Naive thymus-derived CD4-positive, alpha-beta T cell (primary cell): Measurements from ENCODE around the gene BSN. TPM values are rescaled to one million over a fixed set of nuclear protein-coding genes. Genes with fewer than 3 reads are reported as not detected.

Experiments used
- ATAC-seq: fragments of 150-1000 bp; cut with Tn5 transposase; 2 replicates; pipeline ENCODE4 v1.10.0; 2021; ENCODE audit warnings: mild to moderate bottlenecking, moderate library complexity
- CTCF ChIA-PET: fragments of 350-600 bp; sonication (Branson Sonifier 250); formaldehyde crosslinking; loops from one replicate; lab custom pipeline; 2021; ENCODE audit warnings: antibody characterized with exemption; lab: Charles Lee
- POLR2A ChIA-PET: fragments of 350-600 bp; sonication (Branson Sonifier 250); formaldehyde crosslinking; loops from one replicate; lab custom pipeline; 2021; ENCODE audit warnings: antibody characterized with exemption, inconsistent platforms; lab: Charles Lee
- DNase-seq, 9 donors: peaks; one replicate each; pipeline versions ENCODE4 v3.0.0 to v3.0.0-alpha.2; 2020 to 2022; ENCODE audit warnings: mixed read lengths in 1 of 9
- H3K27ac ChIP-seq: one replicate; pipeline ENCODE4 v1.7.0; 2013; ENCODE audit warnings: mild to moderate bottlenecking, low read depth, low read length, moderate library complexity
- H3K27me3 ChIP-seq, 2 donors: one replicate each; pipeline ENCODE4 v1.7.0; 2013; ENCODE audit warnings: low read length in 2 of 2, mild to moderate bottlenecking in 2 of 2, moderate library complexity in 2 of 2; ENCODE audit not compliant: control insufficient read depth in 2 of 2, insufficient read depth in 2 of 2
- H3K36me3 ChIP-seq, 3 experiments: 1 replicate in 2 of 3; 2 replicates in 1 of 3; pipeline ENCODE4 v1.7.0; 2013; ENCODE audit warnings: low read length in 3 of 3, mild to moderate bottlenecking in 3 of 3, moderate library complexity in 1 of 3; ENCODE audit not compliant: insufficient read depth in 3 of 3, control insufficient read depth in 2 of 3
- H3K4me1 ChIP-seq, 2 donors: one replicate each; pipeline ENCODE4 v1.7.0; 2013; ENCODE audit warnings: low read length in 2 of 2, mild to moderate bottlenecking in 2 of 2, moderate library complexity in 1 of 2; ENCODE audit not compliant: control insufficient read depth in 2 of 2, insufficient read depth in 2 of 2
- H3K4me3 ChIP-seq: 2 replicates; pipeline ENCODE4 v1.7.0; 2013; ENCODE audit warnings: mild to moderate bottlenecking, low read length
- H3K9me3 ChIP-seq, 3 experiments: 1 replicate in 2 of 3; 2 replicates in 1 of 3; pipeline ENCODE4 v1.7.0; 2013; ENCODE audit warnings: low read length in 3 of 3; ENCODE audit not compliant: control insufficient read depth in 2 of 3
- H3K27ac Mint-ChIP-seq, 9 donors: one replicate each; pipeline ENCODE4 v1.8.0; 2020 to 2022; ENCODE audit warnings: mixed read lengths in 9 of 9, mild to moderate bottlenecking in 8 of 9, moderate library complexity in 5 of 9, inconsistent platforms in 2 of 9
- H3K27me3 Mint-ChIP-seq, 5 donors: one replicate each; pipeline ENCODE4 v1.8.0; 2021 to 2022; ENCODE audit warnings: mixed read lengths in 5 of 5, mild to moderate bottlenecking in 1 of 5
- H3K36me3 Mint-ChIP-seq, 5 donors: one replicate each; pipeline ENCODE4 v1.8.0; 2020 to 2022; ENCODE audit warnings: mixed read lengths in 5 of 5, mild to moderate bottlenecking in 3 of 5, inconsistent platforms in 1 of 5
- H3K4me1 Mint-ChIP-seq, 7 donors: one replicate each; pipeline ENCODE4 v1.8.0; 2020 to 2022; ENCODE audit warnings: mixed read lengths in 7 of 7, mild to moderate bottlenecking in 3 of 7, inconsistent platforms in 1 of 7
- H3K4me3 Mint-ChIP-seq, 10 donors: one replicate each; pipeline ENCODE4 v1.8.0; 2020 to 2022; ENCODE audit warnings: mild to moderate bottlenecking in 10 of 10, mixed read lengths in 10 of 10, moderate library complexity in 6 of 10, inconsistent platforms in 2 of 10
- H3K9me3 Mint-ChIP-seq, 11 donors: one replicate each; pipeline ENCODE4 v1.8.0; 2020 to 2022; ENCODE audit warnings: mixed read lengths in 11 of 11, mild to moderate bottlenecking in 4 of 11, inconsistent platforms in 1 of 11, moderate library complexity in 1 of 11
- intact Hi-C, 2 donors: fragments of 100-400 bp; cut with micrococcal nuclease; formaldehyde crosslinking; loops; one replicate each; pipeline ENCODE4 v1.15.1; 2023
- polyA plus RNA-seq, 2 donors: library from polyadenylated mRNA; unstranded; fragments of 300-500 nt; fragmentation: Illumina TruSeq; gene quantifications; one replicate each; pipeline ENCODE4 v1.2.3, GENCODE V29; 2021
- total RNA-seq, 6 experiments: library from RNA in 5 of 6; stranded (reverse) in 5 of 6; gene quantifications; 1 replicate in 5 of 6; 2 replicates in 1 of 6; pipeline ENCODE4 v1.2.3 and lab custom pipeline; 2021 to 2026

The BSN gene
- total RNA-seq = under 1 TPM; 0.12 to 0.16 (median 0.14) TPM
- polyA plus RNA-seq = not detected
- total RNA-seq (lab: John Stamatoyannopoulos, UW) = 0.40 reads per million

- peaks cover 9 to 20% (median 13%) of the 10 kb centered on the region in 7 donors for H3K4me1 Mint-ChIP-seq
- ATAC-seq (peak; percentile 91), DNase-seq (peak; percentile 81 to 92 (median 88))
- peak within 1 kb of the TSS; percentile 75 for H3K4me3 ChIP-seq
- intact Hi-C loops = loop anchor here (1.0 to 5.0 kb wide), 6 partner anchors 13 to 303 kb away; partner anchors contain the start of genes APEH (in 1 of the 2), DAG1 (in 1 of the 2) and TRAIP (in 1 of the 2)
- H3K9me3 ChIP-seq = no peaks in the 10 kb centered on the region
- peaks cover 0 to 20% of the 10 kb centered on the region in 2 donors for H3K4me1 ChIP-seq
- peaks cover 41 to 56% (median 46%) of the 10 kb centered on the region in 5 donors for H3K27me3 Mint-ChIP-seq
- no peaks in the 10 kb centered on the region for H3K27me3 ChIP-seq
- H3K9me3 Mint-ChIP-seq = peaks cover 0 to 4% (median 0%) of the 10 kb centered on the region in 11 donors
- POLR2A ChIA-PET = interaction anchor here (0.8 to 2.7 kb wide), 4 partner anchors 14 to 530 kb away, joined by 3 to 7 read pairs (median 4); no protein-coding TSS in a partner anchor
- peak within 1 kb of the TSS; percentile 80 to 92 (median 86) for H3K4me3 Mint-ChIP-seq
- H3K36me3 Mint-ChIP-seq = peaks cover 0 to 2% (median 0%) of the 10 kb centered on the region in 5 donors
- peak within 1 kb of the TSS in 8 of 9 donors; percentile 20 to 92 (median 41) for H3K27ac Mint-ChIP-seq
- CTCF ChIA-PET = interaction anchor here (0.6 to 1.9 kb wide), 4 partner anchors 14 to 232 kb away, joined by 3 to 14 read pairs (median 3); no protein-coding TSS in a partner anchor
- peak within 1 kb of the TSS; percentile 37 for H3K27ac ChIP-seq
- H3K36me3 ChIP-seq = no peaks in the 10 kb centered on the region
These were observed at the start of gene BSN for GRCh38 chr3:49553692-49554632. BSN (plus strand) TSS chr3:49554477; CDS start chr3:49554603, 126 bp downstream.

DNA sequence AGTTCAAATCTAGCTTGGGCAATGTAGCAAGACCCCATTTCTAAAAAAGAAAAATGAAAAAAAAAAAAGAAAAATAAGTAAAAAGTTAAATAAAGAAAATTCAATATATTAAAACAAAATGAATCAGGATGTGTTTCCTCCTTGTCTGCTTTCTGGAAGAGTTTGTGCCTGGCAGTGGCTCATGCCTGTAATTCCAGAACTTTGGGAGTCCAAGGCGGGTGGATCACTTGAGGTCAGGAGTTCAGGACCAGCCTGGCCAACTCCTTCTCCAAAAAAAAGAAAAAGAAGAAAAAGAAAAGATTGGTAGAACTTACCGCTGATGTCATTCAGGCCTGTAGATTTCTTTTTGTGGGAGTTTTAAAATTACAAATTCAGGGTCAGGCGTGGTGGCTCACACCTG, 47.4 kb upstream of the BSN start:
- Histone ChIP-seq H3K9me3 (no peaks in the 10 kb centered on the region), H3K36me3 (peaks cover 0 to 11% (median 5%) of the 10 kb centered on the region in 3 experiments), H3K27ac (no peak overlapping the region), H3K27me3 (no peaks in the 10 kb centered on the region), H3K4me3 (no peak overlapping the region), H3K4me1 (no peaks in the 10 kb centered on the region)
- H3K27me3 Mint-ChIP-seq = no peaks in the 10 kb centered on the region
- DNase-seq (no peak), ATAC-seq (no peak)
- no peaks in the 10 kb centered on the region for H3K9me3 Mint-ChIP-seq
- ChIA-PET POLR2A (no interaction called here), CTCF (no interaction called here)
- intact Hi-C loops = no loop called here
- peaks cover 0 to 24% (median 13%) of the 10 kb centered on the region in 7 donors for H3K4me1 Mint-ChIP-seq
- no peak overlapping the region for H3K4me3 Mint-ChIP-seq
- H3K36me3 Mint-ChIP-seq = peaks cover 3 to 24% (median 12%) of the 10 kb centered on the region in 5 donors
- peak overlapping the region in 1 of 9 donors; percentile 51 for H3K27ac Mint-ChIP-seq

GRCh38 chr3:49509028-49509561, 45.2 kb upstream of the BSN start:
- peaks cover 5 to 27% (median 6%) of the 10 kb centered on the region in 3 experiments for H3K36me3 ChIP-seq
- no peaks in the 10 kb centered on the region for H3K4me1 ChIP-seq
- no peak for ATAC-seq
- H3K4me3 ChIP-seq = no peak overlapping the region
- H3K27ac Mint-ChIP-seq = peak overlapping the region in 1 of 9 donors; percentile 49
- H3K27me3 ChIP-seq = no peaks in the 10 kb centered on the region
- peaks cover 5 to 26% (median 12%) of the 10 kb centered on the region in 5 donors for H3K36me3 Mint-ChIP-seq
- H3K4me1 Mint-ChIP-seq = peaks cover 0 to 11% (median 9%) of the 10 kb centered on the region in 7 donors
- CTCF ChIA-PET = no interaction called here
- H3K9me3 ChIP-seq = no peaks in the 10 kb centered on the region
- POLR2A ChIA-PET = no interaction called here
- no peaks in the 10 kb centered on the region for H3K27me3 Mint-ChIP-seq
- no peak overlapping the region for H3K27ac ChIP-seq
- H3K4me3 Mint-ChIP-seq = no peak overlapping the region
- H3K9me3 Mint-ChIP-seq = no peaks in the 10 kb centered on the region
- intact Hi-C loops = no loop called here
- DNase-seq = no peak

GRCh38 chr3:49511639-49512038, 42.6 kb upstream of the BSN start:
- ChIA-PET CTCF (no interaction called here), POLR2A (no interaction called here)
- peaks cover 11 to 38% (median 23%) of the 10 kb centered on the region in 5 donors for H3K36me3 Mint-ChIP-seq
- H3K4me1 Mint-ChIP-seq = peaks cover 0 to 18% (median 12%) of the 10 kb centered on the region in 7 donors
- Histone ChIP-seq H3K4me1 (no peaks in the 10 kb centered on the region), H3K36me3 (peaks cover 5 to 33% (median 6%) of the 10 kb centered on the region in 3 experiments), H3K4me3 (no peak overlapping the region), H3K27ac (no peak overlapping the region), H3K27me3 (no peaks in the 10 kb centered on the region), H3K9me3 (no peaks in the 10 kb centered on the region)
- H3K27me3 Mint-ChIP-seq = no peaks in the 10 kb centered on the region
- ATAC-seq (no peak), DNase-seq (no peak)
- H3K27ac Mint-ChIP-seq = no peak overlapping the region
- no peak overlapping the region for H3K4me3 Mint-ChIP-seq
- H3K9me3 Mint-ChIP-seq = no peaks in the 10 kb centered on the region
- intact Hi-C loops = no loop called here

DNA sequence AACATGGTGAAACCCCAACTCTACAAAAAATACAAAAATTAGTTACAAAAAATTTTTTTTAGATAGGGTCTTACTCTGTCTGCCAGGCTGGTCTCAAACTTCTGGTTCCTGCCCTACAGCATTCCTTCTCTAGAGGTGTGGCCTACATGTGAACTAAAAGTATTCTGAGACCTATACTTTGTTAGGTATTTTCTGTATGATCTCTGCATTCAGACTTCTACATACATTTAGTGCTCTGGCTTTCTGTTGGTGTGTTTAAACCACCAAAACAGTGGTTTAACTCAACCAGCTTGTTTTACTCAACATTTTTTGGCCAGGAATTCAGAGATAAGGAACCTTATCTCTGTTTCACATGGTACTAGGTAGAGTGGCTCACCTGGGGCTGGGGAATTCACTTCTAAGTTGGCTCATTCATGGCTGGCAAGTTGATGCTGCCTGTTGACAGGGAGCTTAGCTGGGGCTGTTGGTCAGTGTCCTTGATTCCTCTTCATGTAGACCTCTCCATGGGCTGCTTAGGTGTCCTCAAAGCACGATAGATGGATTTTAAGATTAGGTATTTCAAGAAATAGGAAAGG, 41.4 kb upstream of the BSN start:
- no peak for ATAC-seq
- POLR2A ChIA-PET = interaction anchor here (0.7 kb wide), 1 partner anchor 1564 kb away, joined by 3 read pairs; no protein-coding TSS in a partner anchor
- no peaks in the 10 kb centered on the region for H3K27me3 Mint-ChIP-seq
- Histone ChIP-seq H3K4me1 (no peaks in the 10 kb centered on the region), H3K27ac (no peak overlapping the region), H3K27me3 (no peaks in the 10 kb centered on the region), H3K4me3 (no peak overlapping the region), H3K36me3 (peaks cover 5 to 42% (median 6%) of the 10 kb centered on the region in 3 experiments), H3K9me3 (no peaks in the 10 kb centered on the region)
- peaks cover 17 to 45% (median 24%) of the 10 kb centered on the region in 5 donors for H3K36me3 Mint-ChIP-seq
- DNase-seq = no peak
- peak overlapping the region in 1 of 9 donors; percentile 42 for H3K27ac Mint-ChIP-seq
- H3K4me3 Mint-ChIP-seq = no peak overlapping the region
- H3K4me1 Mint-ChIP-seq = peaks cover 0 to 19% (median 10%) of the 10 kb centered on the region in 7 donors
- H3K9me3 Mint-ChIP-seq = no peaks in the 10 kb centered on the region
- CTCF ChIA-PET = no interaction called here
- intact Hi-C loops = no loop called here

GRCh38 chr3:49513494-49514124, 40.7 kb upstream of the BSN start:
- no peak for DNase-seq

More at GRCh38 chr3:49513494-49514124, 40.7 kb upstream of the BSN start:
- H3K27ac Mint-ChIP-seq = no peak overlapping the region
- peaks cover 17 to 50% (median 24%) of the 10 kb centered on the region in 5 donors for H3K36me3 Mint-ChIP-seq
- no peak overlapping the region for H3K27ac ChIP-seq
- H3K27me3 Mint-ChIP-seq = no peaks in the 10 kb centered on the region
- ChIA-PET CTCF (no interaction called here), POLR2A (interaction anchor here (0.6 kb wide), 1 partner anchor 84 kb away, joined by 3 read pairs; the partner anchor contains the start of gene NICN1)
- H3K27me3 ChIP-seq = no peaks in the 10 kb centered on the region
- H3K4me1 ChIP-seq = no peaks in the 10 kb centered on the region
- H3K9me3 Mint-ChIP-seq = no peaks in the 10 kb centered on the region
- H3K4me3 ChIP-seq = no peak overlapping the region
- peaks cover 0 to 23% (median 9%) of the 10 kb centered on the region in 7 donors for H3K4me1 Mint-ChIP-seq
- intact Hi-C loops = no loop called here
- H3K4me3 Mint-ChIP-seq = no peak overlapping the region
- no peaks in the 10 kb centered on the region for H3K9me3 ChIP-seq
- H3K36me3 ChIP-seq = peaks cover 5 to 50% (median 6%) of the 10 kb centered on the region in 3 experiments
- no peak for ATAC-seq
